Parathyroid adenoma (tissue), 2 donors: ENCODE data around the gene TUT7.

Source experiments
- H2AFZ ChIP-seq: fragments of 300-600 bp; sonication (generic); one replicate; pipeline ENCODE4 v1.7.0; 2017; ENCODE audit warnings: antibody characterized with exemption, mild to moderate bottlenecking
- H3K27ac ChIP-seq: fragments of 300-600 bp; sonication (generic); one replicate; pipeline ENCODE4 v1.7.0; 2017
- H3K27me3 ChIP-seq: fragments of 300-600 bp; sonication (generic); one replicate; pipeline ENCODE4 v1.7.0; 2017; ENCODE audit warnings: low read length; ENCODE audit not compliant: control insufficient read depth, insufficient read depth
- H3K36me3 ChIP-seq: fragments of 300-600 bp; sonication (generic); one replicate; pipeline ENCODE4 v1.7.0; 2017; ENCODE audit warnings: low read length; ENCODE audit not compliant: control insufficient read depth, insufficient read depth
- H3K4me1 ChIP-seq: fragments of 300-600 bp; sonication (generic); one replicate; pipeline ENCODE4 v1.7.0; 2017; ENCODE audit warnings: control low read depth
- H3K4me2 ChIP-seq: fragments of 300-600 bp; sonication (generic); one replicate; pipeline ENCODE4 v1.7.0; 2017; ENCODE audit warnings: low read length
- H3K4me3 ChIP-seq: fragments of 300-600 bp; sonication (generic); one replicate; pipeline ENCODE4 v1.7.0; 2017; ENCODE audit warnings: low read depth, low read length
- H3K79me2 ChIP-seq: fragments of 300-600 bp; sonication (generic); one replicate; pipeline ENCODE4 v1.7.0; 2017; ENCODE audit warnings: control low read depth
- H3K9ac ChIP-seq: fragments of 300-600 bp; sonication (generic); one replicate; pipeline ENCODE4 v1.7.0; 2017; ENCODE audit warnings: mild to moderate bottlenecking
- H3K9me3 ChIP-seq: fragments of 300-600 bp; sonication (generic); one replicate; pipeline ENCODE4 v1.7.0; 2017; ENCODE audit warnings: low read length; ENCODE audit not compliant: control insufficient read depth
- CTCF ChIP-seq: fragments of 300-600 bp; sonication (generic); IDR thresholded peaks from one replicate; pipeline ENCODE4 v1.7.0; 2017; ENCODE audit warnings: antibody characterized with exemption, mild to moderate bottlenecking
- donor health status: primary hyperparathyroidism.

Gene TUT7

GRCh38 chr9:86280580-86280979 is 73.6 kb downstream of the TUT7 start:
- H3K36me3 ChIP-seq: no peaks in the 10 kb centered on the region
- no peak overlapping the region for H3K4me2 ChIP-seq
- no peaks in the 10 kb centered on the region for H3K4me1 ChIP-seq
- H3K27me3 ChIP-seq: no peaks in the 10 kb centered on the region
- H3K9me3 ChIP-seq: no peaks in the 10 kb centered on the region
- H3K9ac ChIP-seq: no peak overlapping the region
- H3K79me2 ChIP-seq: peaks cover 12% of the 10 kb centered on the region
- TF ChIP-seq CTCF: no peak
- no peak overlapping the region for H2AFZ ChIP-seq
- H3K4me3 ChIP-seq: no peak overlapping the region
- H3K27ac ChIP-seq: no peak overlapping the region

- Histone ChIP-seq H3K9ac (no peak overlapping the region), H3K4me1 (no peaks in the 10 kb centered on the region), H3K27ac (no peak overlapping the region), H3K79me2 (peaks cover 14% of the 10 kb centered on the region), H3K4me3 (no peak overlapping the region), H3K4me2 (no peak overlapping the region), H3K36me3 (no peaks in the 10 kb centered on the region), H2AFZ (no peak overlapping the region), H3K27me3 (no peaks in the 10 kb centered on the region), H3K9me3 (no peaks in the 10 kb centered on the region)
- no peak for TF ChIP-seq CTCF
Observed at GRCh38 chr9:86279839-86280238, 74.4 kb downstream of the TUT7 start.

- H3K4me2 ChIP-seq: no peak overlapping the region
- H3K27ac ChIP-seq: no peak overlapping the region
- H3K79me2 ChIP-seq: peaks cover 14% of the 10 kb centered on the region
- no peak overlapping the region for H2AFZ ChIP-seq
- no peaks in the 10 kb centered on the region for H3K9me3 ChIP-seq
- H3K27me3 ChIP-seq: no peaks in the 10 kb centered on the region
- H3K36me3 ChIP-seq: no peaks in the 10 kb centered on the region
- H3K4me1 ChIP-seq: no peaks in the 10 kb centered on the region
- H3K4me3 ChIP-seq: no peak overlapping the region
- TF ChIP-seq CTCF: no peak
- no peak overlapping the region for H3K9ac ChIP-seq
Observed at GRCh38 chr9:86277072-86277471, 77.1 kb downstream of the TUT7 start.

GRCh38 chr9:86275962-86276361 is 78.2 kb downstream of the TUT7 start:
- H3K36me3 ChIP-seq: no peaks in the 10 kb centered on the region

More at GRCh38 chr9:86275962-86276361, 78.2 kb downstream of the TUT7 start:
- Histone ChIP-seq H3K9ac (no peak overlapping the region), H3K27me3 (no peaks in the 10 kb centered on the region), H3K4me3 (no peak overlapping the region), H3K9me3 (no peaks in the 10 kb centered on the region), H2AFZ (no peak overlapping the region), H3K79me2 (peaks cover 12% of the 10 kb centered on the region), H3K4me2 (no peak overlapping the region), H3K4me1 (no peaks in the 10 kb centered on the region), H3K27ac (no peak overlapping the region)
- no peak for TF ChIP-seq CTCF
